Endothelial cell of umbilical vein (primary cell): ENCODE measurements around the gene RPS21. TPM values are rescaled to one million over a fixed set of nuclear protein-coding genes. Genes with fewer than 3 reads are reported as not detected.

Source experiments
- BruUV-seq: library from RNA; stranded (reverse); fragments of 400-500 nt; replicated peaks from 2 replicates; lab custom pipeline; 2021; lab: Mats Ljungman, UMichigan
- CTCF ChIA-PET: fragments of 300-600, 350-600 bp; sonication (Branson Sonifier 250); formaldehyde crosslinking; loops from one replicate; lab custom pipeline; 2021; ENCODE audit warnings: antibody characterized with exemption, inconsistent platforms; lab: Charles Lee
- POLR2A ChIA-PET: fragments of 300-600, 350-600 bp; sonication (Branson Sonifier 250); formaldehyde crosslinking; loops from one replicate; lab custom pipeline; 2021; ENCODE audit warnings: antibody characterized with exemption, inconsistent platforms; lab: Charles Lee
- DNase-seq: peaks from one replicate; pipeline ENCODE4 v3.0.0-alpha.2; 2011; ENCODE audit warnings: low read depth, low spot score
- FAIRE-seq: peaks from 2 replicates; lab custom pipeline; 2011; peaks lifted over from hg19 to GRCh38; lab: Jason Lieb, UNC
- H2AFZ ChIP-seq: 2 replicates; pipeline ENCODE4 v1.6.0; 2012; ENCODE audit warnings: low read depth, low read length, control low read depth, inconsistent platforms
- H3K27ac ChIP-seq: 2 replicates; pipeline ENCODE4 v1.5.1; 2011; ENCODE audit warnings: low read depth, mild to moderate bottlenecking, control low read depth, low read length, moderate library complexity; ENCODE audit not compliant: insufficient read depth
- H3K27me3 ChIP-seq, 2 experiments: 2 replicates each; pipeline versions ENCODE4 v1.6.0 to v1.6.1; 2011; ENCODE audit warnings: low read length in 2 of 2, mixed read lengths in 1 of 2; ENCODE audit not compliant: control insufficient read depth in 2 of 2, insufficient read depth in 2 of 2
- H3K36me3 ChIP-seq, 2 experiments: 2 replicates in 1 of 2; 3 replicates in 1 of 2; pipeline ENCODE4 v1.5.1; 2011; ENCODE audit warnings: low read length in 2 of 2, mild to moderate bottlenecking in 1 of 2, moderate library complexity in 1 of 2; ENCODE audit not compliant: control insufficient read depth in 2 of 2, insufficient read depth in 2 of 2; ENCODE audit errors: extremely low read depth in 1 of 2
- H3K4me1 ChIP-seq: 3 replicates; pipeline ENCODE4 v1.5.1; 2011; ENCODE audit warnings: mild to moderate bottlenecking, low read length; ENCODE audit not compliant: control insufficient read depth, insufficient read depth; ENCODE audit errors: extremely low read depth
- H3K4me2 ChIP-seq: 2 replicates; pipeline ENCODE4 v1.6.1; 2011; ENCODE audit warnings: low read length, control low read depth, mixed read lengths; ENCODE audit not compliant: insufficient read depth
- H3K4me3 ChIP-seq, 3 experiments: fragments of 200-600 bp in 1 of 3; sonication (generic), shearing (Covaris generic) in 1 of 3; replicated peaks in 1 of 3; 2 replicates each; pipeline ENCODE4 v1.5.1; 2011 to 2016; ENCODE audit warnings: control low read depth in 3 of 3, low read length in 3 of 3, mild to moderate bottlenecking in 2 of 3, inconsistent platforms in 1 of 3, low read depth in 1 of 3, moderate library complexity in 1 of 3; ENCODE audit not compliant: insufficient read depth in 1 of 3
- H3K79me2 ChIP-seq: 2 replicates; pipeline ENCODE4 v1.6.0; 2012; ENCODE audit warnings: low read length, inconsistent platforms; ENCODE audit not compliant: control insufficient read depth, insufficient read depth
- H3K9ac ChIP-seq: replicated peaks from 2 replicates; pipeline ENCODE3; 2011; ENCODE audit warnings: low read length, control low read depth; ENCODE audit not compliant: insufficient read depth; ENCODE audit errors: extremely low read depth
- H3K9me1 ChIP-seq: replicated peaks from 3 replicates; pipeline ENCODE4 v1.6.0; 2011; ENCODE audit warnings: mild to moderate bottlenecking, low read length; ENCODE audit not compliant: control insufficient read depth, insufficient read depth; ENCODE audit errors: extremely low read depth
- H3K9me3 ChIP-seq: replicated peaks from 2 replicates; pipeline ENCODE4 v1.5.1; 2012; ENCODE audit warnings: low read length, inconsistent platforms; ENCODE audit not compliant: control insufficient read depth, insufficient read depth
- H4K20me1 ChIP-seq: replicated peaks from 2 replicates; pipeline ENCODE3; 2011; ENCODE audit warnings: mild to moderate bottlenecking, low read length; ENCODE audit not compliant: control insufficient read depth, insufficient read depth; ENCODE audit errors: extremely low read depth
- CTCF ChIP-seq, 2 donors: IDR thresholded peaks; 1 replicate in 1 of 2; 2 replicates in 1 of 2; pipeline ENCODE4 v1.5.1; 2011; ENCODE audit warnings: low read length in 2 of 2, mild to moderate bottlenecking in 2 of 2, moderate library complexity in 2 of 2, control low read depth in 1 of 2, inconsistent platforms in 1 of 2, low read depth in 1 of 2; ENCODE audit not compliant: insufficient read depth in 1 of 2; ENCODE audit errors: extremely low read depth in 1 of 2
- EZH2 ChIP-seq: IDR thresholded peaks from 2 replicates; pipeline ENCODE4 v1.6.1; 2012; ENCODE audit warnings: borderline replicate concordance, low read depth, mild to moderate bottlenecking, moderate library complexity, low read length, inconsistent platforms; ENCODE audit not compliant: severe bottlenecking
- FOS ChIP-seq: IDR thresholded peaks from 2 replicates; pipeline ENCODE4 v1.6.1; 2011; ENCODE audit warnings: mild to moderate bottlenecking, low read length, moderate library complexity, borderline replicate concordance; ENCODE audit not compliant: insufficient read depth
- GATA2 ChIP-seq: IDR thresholded peaks from 2 replicates; pipeline ENCODE4 v1.7.0; 2011; ENCODE audit warnings: low read depth, mild to moderate bottlenecking, moderate library complexity, mixed read lengths, low read length; ENCODE audit not compliant: insufficient read length, insufficient read depth
- JUN ChIP-seq: IDR thresholded peaks from 2 replicates; pipeline ENCODE4 v1.6.1; 2011; ENCODE audit warnings: borderline replicate concordance, low read depth; ENCODE audit not compliant: insufficient read length, insufficient read depth
- MAX ChIP-seq: IDR thresholded peaks from 2 replicates; pipeline ENCODE4 v1.6.1; 2011; ENCODE audit not compliant: insufficient read depth, insufficient read length
- MYC ChIP-seq: IDR thresholded peaks from one replicate; pipeline ENCODE4 v1.6.1; 2011; ENCODE audit warnings: mild to moderate bottlenecking, low read depth, low read length
- POLR2A ChIP-seq: IDR thresholded peaks from 2 replicates; pipeline ENCODE4 v1.6.1; 2012; ENCODE audit warnings: low read depth, mild to moderate bottlenecking, control low read depth, low read length
- POLR2AphosphoS5 ChIP-seq: IDR thresholded peaks from 2 replicates; pipeline ENCODE4 v1.6.1; 2012; ENCODE audit warnings: low read depth, mild to moderate bottlenecking, control low read depth, low read length, moderate library complexity; ENCODE audit not compliant: insufficient read depth
- dilution Hi-C: fragments of 300-500 bp; cut with MboI; formaldehyde crosslinking; loops from one replicate; pipeline ENCODE4 v1.15.0; 2019; ENCODE audit warnings: low sequenced_read_pairs; ENCODE audit not compliant: extremely low pct_ligation_motif_present
- intact Hi-C: fragments of 100-400 bp; cut with micrococcal nuclease; formaldehyde crosslinking; loops from one replicate; pipeline ENCODE4 v1.10.0; 2022
- polyA plus RNA-seq, 4 experiments: library from polyadenylated mRNA; depleted of rRNA in 3 of 4; stranded (reverse) in 3 of 4; unstranded in 1 of 4; fragments of >200 nt; gene quantifications; 2 replicates each; pipeline versions ENCODE4 v1.2.1 to v1.2.3, GENCODE V29; 2011 to 2012; ENCODE audit warnings: missing spikeins in 1 of 4
- total RNA-seq: library from RNA; stranded (reverse); gene quantifications from 2 replicates; pipeline ENCODE4 v1.2.3, GENCODE V29; 2021

RPS21 gene
- total and polyA plus RNA-seq, 2 donors (not counting 3 experiments of a cell fraction or from before 2014, with no cell fraction given) = 1,644 to 7,710 TPM

- Histone ChIP-seq H3K9me1 (no peaks in the 10 kb centered on the region), H3K4me1 (peaks cover 50% of the 10 kb centered on the region), H3K4me3 (no peak overlapping the region), H3K79me2 (peaks cover 62% of the 10 kb centered on the region), H2AFZ (no peak overlapping the region), H3K27me3 (no peaks in the 10 kb centered on the region), H4K20me1 (no peaks in the 10 kb centered on the region), H3K36me3 (peaks cover 0 to 2% of the 10 kb centered on the region in 2 experiments), H3K9me3 (no peaks in the 10 kb centered on the region), H3K4me2 (peak overlapping the region; percentile 28), H3K27ac (peak overlapping the region; percentile 89), H3K9ac (peak overlapping the region; percentile 20)
- intact Hi-C loops = loop anchor here (1.0 to 5.0 kb wide), 4 partner anchors 9 to 49 kb away; no protein-coding TSS in a partner anchor
- POLR2A ChIA-PET = no interaction called here
- dilution Hi-C loops = no loop called here
- CTCF ChIA-PET = interaction anchor here (0.9 to 5.0 kb wide), 4 partner anchors 8 to 26 kb away, joined by 3 to 50 read pairs (median 18); partner anchors contain the start of gene LAMA5
- no peak for FAIRE-seq
- TF ChIP-seq EZH2 = no peak
- no peak for TF ChIP-seq GATA2
- no peak for TF ChIP-seq FOS
- no peak for TF ChIP-seq CTCF (IDR thresholded peaks at IDR 0.05; ENCODE audit: extremely low read depth in 1 of 2, insufficient read depth in 1 of 2, low read depth in 1 of 2, low read length in 2 of 2)
- no peak for TF ChIP-seq POLR2AphosphoS5
- no peak for TF ChIP-seq MYC
- no peak for TF ChIP-seq POLR2A
- TF ChIP-seq MAX = no peak
- TF ChIP-seq JUN = no peak
- BruUV-seq = no TSS peak
- DNase-seq = no peak
Measured at GRCh38 chr20:62356589-62357186, 30.2 kb upstream of the RPS21 start.
